GM13976 (cell line): Measurements from ENCODE around the gene FAM13C.
A peak's percentile ranks its signal among the peaks of the same experiment; 100 is the strongest.
"Not testable (repeated sequence)": the region's sequence is repeated elsewhere in the genome, so short reads cannot be mapped to it uniquely, and the experiment has no call there.

Experiments
- DNase-seq: peaks from one replicate; pipeline ENCODE4 v3.0.0; 2012; ENCODE audit warnings: low spot score
- CTCF ChIP-seq: IDR thresholded peaks from 2 replicates; pipeline ENCODE4 v1.5.1; 2012; ENCODE audit warnings: borderline replicate concordance, mild to moderate bottlenecking; ENCODE audit not compliant: insufficient read depth; ENCODE audit errors: extremely low read depth, missing control alignments, control extremely low read depth
- in situ Hi-C: fragments of 300-500 bp; cut with MboI; formaldehyde crosslinking; loops from one replicate; pipeline ENCODE4 v1.12.0; 2022; ENCODE audit warnings: low sequenced_read_pairs, mixed read lengths, inconsistent platforms; ENCODE audit not compliant: unreplicated experiment

The FAM13C gene

GRCh38 chr10:59362144-59362958 is at the start of gene FAM13C:
Gene FAM13C, minus strand, starts transcription at chr10:59362549. Its CDS starts 89 bp downstream, at chr10:59362460.
- in situ Hi-C loops, result no loop called here
- DNase-seq, result peak; percentile 32
- no peak for TF ChIP-seq CTCF

- no peak for DNase-seq
- in situ Hi-C loops, result no loop called here
- no peak for TF ChIP-seq CTCF
These were observed 42.9 kb upstream of the FAM13C start for GRCh38 chr10:59405235-59405634.

GRCh38 chr10:59400214-59400613 is 37.9 kb upstream of the FAM13C start:
- no peak for DNase-seq
- in situ Hi-C loops, result no loop called here
- no peak for TF ChIP-seq CTCF

- in situ Hi-C loops, DNase-seq: not testable (repeated sequence)
These were observed 37.0 kb upstream of the FAM13C start for GRCh38 chr10:59399329-59399728.

- TF ChIP-seq CTCF, result no peak
- no peak for DNase-seq
- in situ Hi-C loops, result no loop called here
These were observed 35.6 kb upstream of the FAM13C start for GRCh38 chr10:59397961-59398360.

- in situ Hi-C loops, result no loop called here
- no peak for TF ChIP-seq CTCF
These were observed 33.6 kb upstream of the FAM13C start for GRCh38 chr10:59395984-59396383.

GRCh38 chr10:59393349-59393748 is 31.0 kb upstream of the FAM13C start:
- DNase-seq, result no peak
- in situ Hi-C loops, result no loop called here
- TF ChIP-seq CTCF, result no peak

More at GRCh38 chr10:59395984-59396383, 33.6 kb upstream of the FAM13C start:
- no peak for DNase-seq
